Fibroblast of villous mesenchyme (primary cell): ENCODE measurements around the gene PCMTD2. TPM values are rescaled to one million over a fixed set of nuclear protein-coding genes. Genes with fewer than 3 reads are reported as not detected.

Experiments used
- DNase-seq: peaks from one replicate; pipeline ENCODE4 v3.0.0-alpha.2; 2010; ENCODE audit warnings: low read depth
- H3K4me3 ChIP-seq: 2 replicates; pipeline ENCODE4 v1.5.1; 2011; ENCODE audit warnings: low read depth, mild to moderate bottlenecking, low read length
- CTCF ChIP-seq: IDR thresholded peaks from 2 replicates; pipeline ENCODE4 v1.5.1; 2012; ENCODE audit warnings: low read depth, mild to moderate bottlenecking, low read length; ENCODE audit not compliant: insufficient read depth
- total RNA-seq: library from RNA; depleted of rRNA; stranded (reverse); fragments of >200 nt; gene quantifications from 2 replicates; pipeline ENCODE4 v1.2.3, GENCODE V29; 2012

Gene PCMTD2
- total RNA-seq, 1 donor: 54.0 TPM

GRCh38 chr20:64223526-64224067, 32.0 kb upstream of the PCMTD2 start:
- TF ChIP-seq CTCF: peak; percentile 49
- DNase-seq: peak; percentile 58
- no peak overlapping the region for H3K4me3 ChIP-seq

- no peak overlapping the region for H3K4me3 ChIP-seq
- peak; percentile 85 for DNase-seq
- TF ChIP-seq CTCF: peak; percentile 16
Observed at GRCh38 chr20:64224351-64225170, 31.0 kb upstream of the PCMTD2 start.

GRCh38 chr20:64225171-64225595, 30.4 kb upstream of the PCMTD2 start:
- no peak for DNase-seq
- no peak for TF ChIP-seq CTCF
- H3K4me3 ChIP-seq: no peak overlapping the region

- no peak for DNase-seq
- no peak for TF ChIP-seq CTCF
- no peak overlapping the region for H3K4me3 ChIP-seq
Observed at GRCh38 chr20:64225828-64226598, 29.5 kb upstream of the PCMTD2 start.

GRCh38 chr20:64226686-64227580, 28.6 kb upstream of the PCMTD2 start:
- no peak overlapping the region for H3K4me3 ChIP-seq
- no peak for DNase-seq
- no peak for TF ChIP-seq CTCF

- H3K4me3 ChIP-seq: no peak overlapping the region
- DNase-seq: no peak
- TF ChIP-seq CTCF: no peak
Observed at GRCh38 chr20:64228086-64228653, 27.4 kb upstream of the PCMTD2 start.
